Measurements from ENCODE around the gene MIER2.

DNA sequence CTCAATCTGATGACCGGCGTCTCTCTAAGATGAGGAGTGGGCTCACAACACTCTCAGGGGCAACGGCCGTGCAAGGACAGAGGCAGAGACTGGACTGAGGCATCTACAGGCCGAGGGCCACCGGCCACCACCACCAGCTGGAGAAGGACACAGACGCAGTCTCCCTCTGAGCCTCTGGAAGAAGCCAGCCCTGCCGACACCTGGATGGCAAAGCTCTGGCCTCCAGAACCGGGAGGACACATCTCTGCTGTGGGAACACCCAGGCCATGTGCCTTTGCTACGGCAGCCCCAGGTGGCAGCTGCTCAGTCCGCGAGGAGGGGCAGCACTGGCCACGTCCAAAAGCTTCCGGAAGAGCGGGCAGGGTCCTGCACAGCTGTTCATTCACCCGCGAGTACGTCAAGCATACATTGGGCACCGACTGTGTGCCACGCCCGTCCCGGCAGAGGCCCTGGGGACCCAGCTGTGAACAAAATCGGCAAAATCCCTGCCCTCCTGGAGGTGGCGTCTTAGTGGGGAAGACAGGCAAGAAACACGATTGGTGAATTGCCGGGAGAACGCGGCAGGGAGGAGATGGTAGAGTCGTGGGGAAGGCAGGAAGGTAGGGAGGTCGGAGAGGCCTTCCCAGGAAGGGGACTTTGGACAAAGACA lies 47.3 kb upstream of the MIER2 start:
- TF ChIP-seq POLR2A (IDR thresholded peaks at IDR 0.05) (no peak), POLR2AphosphoS5 (IDR thresholded peaks at IDR 0.05) (no peak)
